GM19240 (cell line): ENCODE measurements around the gene RNU6-7.

Source experiments
- DNase-seq: peaks from one replicate; pipeline ENCODE4 v3.0.0; 2011; ENCODE audit warnings: low spot score; ENCODE audit not compliant: insufficient read length

Gene RNU6-7

GRCh38 chr14:32201816-32202490 is at the start of gene RNU6-7:
Gene RNU6-7 (plus strand): TSS chr14:32202045.
- DNase-seq = no peak

GRCh38 chr14:32166029-32166428 is 35.8 kb upstream of the RNU6-7 start:
- DNase-seq = no peak

GRCh38 chr14:32166924-32167323 is 34.9 kb upstream of the RNU6-7 start:
- no peak for DNase-seq

GRCh38 chr14:32167907-32168306 is 33.9 kb upstream of the RNU6-7 start:
- DNase-seq = no peak

- no peak for DNase-seq
These were observed 32.7 kb upstream of the RNU6-7 start for GRCh38 chr14:32169191-32169590.

- no peak for DNase-seq
These were observed 30.4 kb upstream of the RNU6-7 start for GRCh38 chr14:32171469-32171868.

- no peak for DNase-seq
These were observed 18.4 kb upstream of the RNU6-7 start for GRCh38 chr14:32183151-32184058.

GRCh38 chr14:32185097-32185496 is 16.7 kb upstream of the RNU6-7 start:
- DNase-seq = no peak

GRCh38 chr14:32186248-32186647 is 15.6 kb upstream of the RNU6-7 start:
- no peak for DNase-seq

GRCh38 chr14:32189811-32190210 is 12.0 kb upstream of the RNU6-7 start:
- DNase-seq = no peak

- no peak for DNase-seq
These were observed 11.2 kb upstream of the RNU6-7 start for GRCh38 chr14:32190673-32191072.

GRCh38 chr14:32192712-32193373 is 9.0 kb upstream of the RNU6-7 start:
- DNase-seq = no peak

- DNase-seq = no peak
These were observed 8.3 kb upstream of the RNU6-7 start for GRCh38 chr14:32193532-32193931.

- no peak for DNase-seq
These were observed 6.2 kb upstream of the RNU6-7 start for GRCh38 chr14:32195636-32196035.

GRCh38 chr14:32197919-32198318 is 3.9 kb upstream of the RNU6-7 start:
- DNase-seq = no peak

- no peak for DNase-seq
These were observed 1.3 kb upstream of the RNU6-7 start for GRCh38 chr14:32200368-32201192.

GRCh38 chr14:32201193-32201815 is 541 bp upstream of the RNU6-7 start:
- no peak for DNase-seq

GRCh38 chr14:32202491-32202997 is 699 bp downstream of the RNU6-7 start:
- DNase-seq = no peak

- peak; percentile 30 for DNase-seq
These were observed 1.4 kb downstream of the RNU6-7 start, which contains the start of gene RNU6-8 for GRCh38 chr14:32202998-32203882. Gene RNU6-8 (minus strand): TSS chr14:32203269.
